ENCODE data around the gene PDHX.
"Not testable (repeated sequence)": the region's sequence is repeated elsewhere in the genome, so short reads cannot be mapped to it uniquely, and the experiment has no call there.

Gene PDHX

DNA sequence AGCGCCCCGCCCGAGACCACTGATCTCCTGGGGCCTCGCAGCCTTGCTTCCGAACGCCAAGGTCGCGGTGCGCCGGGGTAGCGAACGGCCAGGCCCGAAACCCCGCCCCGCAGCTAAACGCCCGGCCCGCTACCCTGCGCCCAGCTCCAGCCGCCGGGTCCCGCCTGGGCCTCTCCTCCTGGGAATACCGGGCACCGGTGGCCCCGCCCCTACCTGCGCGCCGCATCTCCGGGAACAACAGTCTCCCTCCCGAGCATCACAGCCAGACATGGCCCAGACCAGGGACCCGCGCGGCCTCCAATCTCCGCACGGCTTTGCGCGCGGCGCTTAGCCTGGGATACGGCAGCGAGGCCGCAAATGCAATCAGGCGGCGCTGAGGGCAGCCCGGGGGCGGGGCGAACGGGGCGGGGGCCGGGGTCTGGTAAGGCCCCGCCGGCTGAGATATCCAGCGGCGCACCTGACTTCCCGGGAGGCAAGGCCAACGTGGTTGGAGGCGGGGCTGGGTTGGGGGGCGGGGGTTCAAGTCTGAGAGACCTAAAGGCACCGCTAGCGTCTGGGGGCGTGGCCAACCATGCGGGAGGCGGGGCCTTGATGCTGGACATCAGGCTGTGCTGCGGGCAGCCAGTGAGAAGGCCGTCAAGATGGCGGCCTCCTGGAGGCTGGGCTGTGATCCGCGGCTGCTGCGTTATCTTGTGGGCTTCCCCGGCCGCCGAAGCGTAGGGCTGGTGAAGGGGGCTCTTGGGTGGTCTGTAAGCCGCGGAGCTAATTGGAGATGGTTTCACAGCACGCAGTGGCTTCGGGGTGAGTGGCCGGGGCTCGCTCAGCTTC is at the start of gene PDHX, which contains the start of gene APIP:
PDHX (plus strand) TSS at position 604 of the 828 bp plus-strand sequence; CDS start at position 642, 38 bp downstream.
APIP (minus strand) TSS at position 365 of the 828 bp plus-strand sequence; CDS start at position 270, 95 bp downstream.
- DNase-seq (ENCODE audit: low read depth): peak; percentile 95

DNA sequence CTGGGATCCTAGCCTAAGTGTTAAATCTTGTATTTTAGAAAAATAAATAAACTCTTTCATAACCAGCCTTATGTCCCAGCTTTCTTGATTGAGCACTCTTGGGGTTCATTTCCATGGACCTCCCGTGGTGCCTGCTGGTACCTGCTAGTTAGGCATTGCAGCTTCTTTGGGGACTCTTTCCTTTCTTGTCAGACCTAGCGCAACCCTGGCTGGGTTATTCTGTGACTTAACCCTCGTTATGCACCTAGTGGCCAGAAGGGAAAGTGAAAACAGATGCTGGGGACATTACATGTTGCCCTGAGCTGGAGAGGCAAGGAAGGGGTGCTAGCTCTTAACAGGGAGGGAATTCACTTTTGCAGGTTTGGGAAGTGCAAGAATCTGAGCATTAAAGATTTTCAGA is 47.0 kb upstream of the PDHX start:
- no peak for DNase-seq (ENCODE audit: low read depth)

DNA sequence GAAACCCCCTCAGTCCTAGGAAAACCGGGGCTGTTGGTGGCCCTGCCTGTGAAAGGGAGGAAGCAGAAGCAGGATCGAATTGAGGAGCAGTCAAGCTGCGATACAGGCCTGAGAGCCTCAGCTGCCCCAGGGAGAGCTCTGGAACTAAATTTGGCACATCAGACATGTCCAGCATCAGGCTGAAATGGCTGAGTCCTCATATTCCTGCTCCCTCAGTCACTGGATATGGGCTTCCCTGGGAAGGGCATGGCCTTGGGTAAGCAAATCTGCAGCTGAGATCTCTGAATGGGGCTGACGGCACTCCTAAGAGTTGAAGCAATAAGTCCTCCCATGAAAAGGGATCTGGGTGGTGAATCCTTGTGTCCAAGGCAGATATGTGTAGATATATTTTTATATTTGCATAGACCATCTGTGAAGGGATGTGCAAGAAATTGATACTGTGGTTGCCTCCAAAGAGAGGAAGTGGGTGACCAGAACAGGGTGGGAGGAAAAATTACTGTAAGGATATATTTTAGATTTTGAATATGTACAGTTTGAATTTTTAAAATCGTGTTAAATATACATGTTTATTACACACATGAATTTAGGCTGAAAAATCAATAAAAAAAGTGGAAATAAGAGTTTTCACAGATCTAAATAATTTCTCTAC is 45.7 kb upstream of the PDHX start:
- DNase-seq (ENCODE audit: low read depth): no peak

DNA sequence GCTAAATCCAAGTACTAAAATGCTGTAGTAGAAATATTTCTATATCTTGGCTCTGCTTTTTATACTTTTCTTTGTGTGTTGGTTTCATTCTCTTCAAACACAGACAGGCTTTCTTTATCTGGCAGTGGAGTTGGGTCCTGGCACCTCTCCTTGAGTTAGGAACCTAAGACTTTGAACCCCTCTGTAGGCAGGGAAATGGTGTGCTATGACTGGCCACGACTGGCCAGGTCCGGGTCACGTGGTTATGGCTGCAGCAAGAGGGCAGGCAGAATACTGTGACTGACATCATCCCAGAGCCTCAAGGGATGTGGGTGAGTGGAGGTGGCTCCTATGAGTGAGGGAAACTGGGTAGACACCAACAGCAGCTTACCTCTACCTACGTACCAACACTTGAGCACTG is 42.2 kb upstream of the PDHX start:
- DNase-seq (ENCODE audit: low read depth): no peak

DNA sequence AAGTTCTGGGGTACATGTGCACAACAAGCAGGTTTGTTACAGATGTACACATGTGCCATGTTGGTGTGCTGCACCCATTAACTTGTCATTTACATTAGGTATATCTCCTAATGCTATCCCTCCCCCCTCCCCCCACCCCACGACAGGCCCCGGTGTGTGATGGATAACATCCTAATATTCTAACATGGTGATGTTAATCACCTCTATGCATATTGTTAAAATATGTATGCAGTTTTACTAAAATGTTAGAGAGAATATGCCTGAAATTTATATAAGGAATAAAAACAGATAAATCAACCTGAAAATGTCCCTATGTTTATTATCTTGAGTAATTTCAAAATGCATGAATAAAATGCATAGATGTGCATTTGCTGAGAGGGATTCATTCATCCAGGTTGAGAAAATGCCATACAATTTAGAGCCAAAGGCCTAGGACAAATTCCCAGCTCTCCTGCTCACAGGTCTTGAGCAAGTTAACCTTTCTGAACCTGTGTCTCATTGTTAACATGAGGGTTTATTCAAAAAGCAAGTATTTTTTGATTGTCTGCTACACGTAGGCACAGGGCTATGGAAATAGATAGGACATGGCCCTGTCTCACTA is 38.9 kb upstream of the PDHX start:
- no peak for DNase-seq (ENCODE audit: low read depth)

DNA sequence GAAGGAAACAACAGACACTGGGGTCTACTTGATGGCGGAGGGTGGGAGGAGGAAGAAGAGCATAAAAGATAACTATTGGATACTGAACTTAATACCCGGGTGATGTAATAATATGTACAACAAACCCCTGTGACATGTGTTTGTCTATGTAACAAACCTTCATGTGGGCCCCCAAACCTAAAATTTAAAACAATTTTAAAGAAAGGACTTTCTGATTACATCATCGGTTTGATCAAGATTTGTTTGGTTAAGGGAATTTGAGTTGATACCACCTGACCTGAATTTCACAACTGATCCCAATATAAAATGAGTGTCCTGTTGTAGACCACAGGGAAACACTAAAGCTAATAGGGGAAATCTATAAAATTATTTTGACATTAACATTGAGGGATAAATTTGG is 34.5 kb upstream of the PDHX start:
- DNase-seq (ENCODE audit: low read depth): no peak

DNA sequence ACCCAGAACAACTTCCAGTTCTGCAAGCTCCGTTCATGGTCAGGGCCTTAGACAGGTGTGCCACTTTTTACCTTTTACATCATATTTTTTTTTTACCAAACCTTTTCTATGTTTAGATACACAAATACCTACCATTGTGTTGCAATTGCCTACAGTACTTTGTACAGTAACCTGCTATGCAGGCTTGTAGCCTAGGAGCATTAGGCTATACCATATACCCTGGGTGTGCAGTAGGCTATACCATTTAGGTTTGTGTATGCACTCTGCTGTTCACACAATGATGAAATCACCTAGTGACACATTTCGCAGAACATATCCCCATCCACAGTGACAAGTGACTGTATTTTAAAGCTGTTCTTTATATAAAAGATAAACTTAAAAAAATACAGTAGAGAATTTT is 29.8 kb upstream of the PDHX start:
- no peak for DNase-seq (ENCODE audit: low read depth)

DNA sequence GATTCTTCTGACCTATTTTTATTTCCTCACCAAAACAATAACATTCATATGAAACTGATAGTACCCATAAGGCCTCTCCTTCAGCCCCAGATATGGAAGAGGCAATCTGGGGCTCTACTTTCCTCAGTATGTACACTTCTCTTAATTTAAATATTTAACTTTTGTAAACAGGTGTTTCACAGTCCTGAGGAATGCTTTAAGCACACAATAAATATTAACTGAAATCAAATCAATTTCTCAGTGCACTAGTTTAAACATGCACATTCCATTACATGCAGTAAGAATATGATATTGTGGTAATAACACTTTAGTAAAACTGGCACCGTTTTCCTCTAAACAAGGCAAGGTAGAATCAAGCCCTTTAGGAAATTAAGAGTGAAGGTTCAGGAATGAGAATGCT is 29.2 kb upstream of the PDHX start:
- no peak for DNase-seq (ENCODE audit: low read depth)

DNA sequence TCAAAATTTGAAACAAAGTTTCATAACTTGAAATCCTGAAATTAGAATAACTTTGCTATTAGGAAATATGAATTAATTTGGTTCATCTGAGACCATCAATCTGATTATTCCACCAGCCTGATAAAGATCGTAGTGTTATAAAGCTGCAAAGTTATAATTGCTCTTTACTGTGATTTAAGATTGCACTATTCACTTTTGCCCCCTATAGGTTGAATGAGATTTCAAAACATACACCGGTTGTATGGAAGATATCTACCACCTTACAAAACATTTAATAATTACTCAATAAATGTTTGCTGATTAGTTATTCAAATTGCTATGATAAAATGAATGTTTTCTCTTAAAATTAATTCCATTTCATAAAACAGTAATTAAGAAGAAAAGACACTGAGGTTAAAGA is 26.3 kb upstream of the PDHX start:
- DNase-seq (ENCODE audit: low read depth): no peak

DNA sequence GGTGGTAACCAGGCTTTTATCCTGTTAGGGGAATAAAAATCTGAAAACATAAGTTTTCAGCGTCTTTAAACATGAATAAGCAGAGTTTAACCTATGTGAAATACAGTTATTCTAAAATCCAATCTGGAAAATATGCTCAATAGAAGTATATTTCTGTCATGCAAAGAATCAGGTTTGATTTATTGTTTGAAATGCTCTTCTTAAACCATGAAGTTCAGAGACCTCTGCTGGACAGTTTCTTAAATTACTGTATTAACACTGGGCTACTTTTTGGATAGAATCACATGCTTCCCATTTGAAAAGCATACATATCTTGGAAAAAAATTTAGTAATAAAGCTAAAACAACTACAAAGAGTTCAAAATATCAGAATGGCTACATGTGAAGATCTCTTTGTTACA is 25.6 kb upstream of the PDHX start:
- DNase-seq (ENCODE audit: low read depth): peak; percentile 28

DNA sequence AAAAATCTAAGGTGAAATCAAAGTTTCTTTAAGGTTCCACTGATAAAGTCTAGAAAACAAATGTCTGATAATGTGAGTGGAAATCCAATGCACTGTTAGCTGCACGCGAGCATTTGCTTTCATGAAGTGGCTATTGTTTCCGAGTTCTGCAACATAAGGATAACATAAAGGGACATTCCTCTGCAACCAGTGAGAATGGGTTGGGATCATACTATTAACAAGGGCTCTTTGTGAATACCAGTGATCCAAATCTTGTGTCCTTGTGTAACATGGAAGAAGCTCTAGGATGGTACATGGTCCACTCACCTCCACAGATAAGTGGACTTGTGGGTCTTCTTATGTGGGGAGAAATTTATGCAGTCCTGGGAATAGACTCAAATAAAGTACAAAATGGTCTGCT is 24.8 kb upstream of the PDHX start:
- no peak for DNase-seq (ENCODE audit: low read depth)

DNA sequence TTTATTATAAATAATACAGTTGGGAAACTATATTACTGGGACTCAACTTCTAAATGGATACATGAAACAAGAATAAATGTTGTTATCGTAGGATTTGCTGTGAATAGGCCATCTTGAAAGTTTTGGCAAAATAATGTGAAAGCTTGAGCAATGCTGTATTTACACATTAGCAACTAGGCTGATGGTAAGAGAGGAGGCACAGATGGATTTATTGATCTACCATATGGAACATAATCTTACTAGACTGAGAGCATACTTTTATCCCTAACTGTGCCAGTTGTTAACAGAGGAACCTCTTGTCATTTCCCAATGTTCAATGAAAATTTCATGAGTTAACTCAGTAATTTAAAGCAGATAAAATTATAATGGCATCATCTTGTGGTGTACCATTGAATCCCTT is 23.0 kb upstream of the PDHX start:
- no peak for DNase-seq (ENCODE audit: low read depth)

DNA sequence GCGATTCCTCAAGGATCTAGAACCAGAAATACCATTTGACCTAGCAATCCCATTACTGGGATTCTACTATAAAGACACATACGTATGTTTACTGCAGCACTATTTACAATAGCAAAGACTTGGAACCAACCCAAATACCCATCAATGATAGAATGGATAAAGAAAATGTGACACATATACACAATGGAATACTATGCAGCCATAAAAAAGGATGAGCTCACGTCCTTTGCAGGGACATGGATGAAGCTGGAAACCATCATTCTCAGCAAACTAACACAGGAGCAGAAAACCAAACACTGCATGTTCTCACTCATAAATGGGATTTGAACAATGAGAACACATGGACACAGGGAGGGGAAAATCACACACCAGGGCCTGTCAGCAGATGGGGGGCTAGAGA is 20.2 kb upstream of the PDHX start:
- not testable (repeated sequence) for DNase-seq (ENCODE audit: low read depth)

DNA sequence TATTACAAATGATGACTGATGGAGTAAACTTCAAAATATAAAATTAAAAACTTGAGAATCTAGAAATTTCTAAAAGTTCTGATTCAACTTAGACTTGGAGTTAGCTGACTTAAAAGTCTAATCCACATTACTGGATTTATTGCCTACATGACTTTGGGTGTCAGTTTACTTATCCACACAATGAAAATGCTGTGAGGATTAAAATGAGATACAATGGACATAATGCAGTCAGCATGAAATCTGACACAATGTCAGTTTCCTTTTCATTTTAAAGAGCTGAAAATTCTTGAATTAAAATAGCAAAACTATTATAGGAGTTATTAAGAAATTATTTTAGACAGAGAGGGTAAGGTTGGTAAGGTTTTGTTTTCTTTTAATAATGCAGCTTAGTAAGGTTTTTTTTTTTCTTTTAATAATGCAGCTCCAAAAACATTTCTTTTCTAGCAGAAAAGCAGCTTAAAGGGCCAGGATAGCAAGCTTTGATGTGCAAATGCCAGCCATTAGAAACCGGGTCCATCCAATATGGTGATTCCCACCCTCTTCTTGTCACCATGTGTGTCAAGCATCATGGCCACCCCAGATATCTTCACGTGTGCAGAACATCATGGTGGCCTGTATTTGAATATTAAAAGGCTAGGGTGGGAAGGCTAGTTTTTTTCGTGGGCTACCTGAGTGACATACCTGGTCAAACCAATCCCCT is 19.1 kb upstream of the PDHX start:
- no peak for DNase-seq (ENCODE audit: low read depth)

DNA sequence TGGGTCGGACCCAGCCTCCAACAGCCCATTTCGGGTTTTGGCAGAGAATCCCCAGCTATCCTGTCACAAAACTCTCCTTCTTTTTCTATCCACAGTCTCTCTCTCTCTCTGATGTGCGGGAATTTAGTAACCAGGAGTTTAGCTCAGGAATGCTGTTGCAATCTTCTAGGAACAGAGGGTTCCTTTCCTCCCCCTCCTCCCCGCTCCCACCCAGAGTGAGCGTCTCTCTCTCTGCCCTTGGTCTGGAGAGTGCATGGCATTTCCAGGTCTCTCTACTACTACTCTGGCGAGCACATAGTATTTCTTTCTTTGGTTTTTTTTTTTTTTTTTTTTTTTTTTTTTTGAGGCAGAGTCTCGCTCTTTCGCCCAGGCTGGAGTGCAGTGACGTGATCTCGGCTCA is 17.9 kb upstream of the PDHX start:
- DNase-seq (ENCODE audit: low read depth): no peak

DNA sequence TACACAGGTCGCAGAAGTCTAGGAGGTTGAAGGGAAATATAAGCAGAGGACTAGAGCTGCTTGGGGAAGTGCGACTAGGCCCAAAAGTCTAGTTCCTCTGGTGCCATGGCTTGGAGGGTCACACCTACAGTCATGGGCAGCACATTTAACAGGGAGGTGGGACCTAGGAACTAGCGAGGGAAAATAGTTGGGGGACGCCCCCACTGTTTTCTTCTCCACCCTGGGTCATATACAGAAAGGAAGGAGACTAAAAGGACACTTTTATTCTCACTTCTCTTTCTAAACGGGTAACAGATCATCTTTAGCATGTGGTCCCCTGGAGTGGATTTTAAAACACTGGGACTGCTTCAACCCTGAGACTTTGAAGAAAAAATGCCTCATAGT is 16.8 kb upstream of the PDHX start:
- no peak for DNase-seq (ENCODE audit: low read depth)

DNA sequence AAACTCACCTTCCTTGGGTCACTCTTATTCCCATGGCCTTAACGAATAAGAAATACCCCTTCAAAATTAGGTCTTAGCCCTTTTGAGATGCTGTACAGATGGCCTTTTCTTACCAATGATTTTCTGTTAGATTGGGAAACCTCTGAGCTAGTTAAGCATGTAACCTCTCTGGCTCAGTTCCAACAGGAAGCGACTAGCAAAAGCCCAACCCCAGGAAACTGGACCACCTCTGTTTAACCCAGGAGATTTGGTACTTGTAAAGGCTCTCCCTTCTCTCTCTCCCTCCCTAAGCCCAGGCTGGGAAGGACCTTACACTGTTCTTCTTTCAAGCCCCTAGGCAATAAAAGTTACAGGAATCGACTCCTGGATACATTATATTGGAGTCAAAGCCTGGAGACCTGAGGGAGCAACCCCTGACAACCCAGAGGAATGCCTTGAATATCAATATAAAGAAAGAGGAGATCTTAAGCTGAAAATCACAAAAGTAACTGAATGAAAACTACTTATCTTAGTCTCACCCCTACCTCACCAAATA is 11.9 kb upstream of the PDHX start:
- no peak for DNase-seq (ENCODE audit: low read depth)

DNA sequence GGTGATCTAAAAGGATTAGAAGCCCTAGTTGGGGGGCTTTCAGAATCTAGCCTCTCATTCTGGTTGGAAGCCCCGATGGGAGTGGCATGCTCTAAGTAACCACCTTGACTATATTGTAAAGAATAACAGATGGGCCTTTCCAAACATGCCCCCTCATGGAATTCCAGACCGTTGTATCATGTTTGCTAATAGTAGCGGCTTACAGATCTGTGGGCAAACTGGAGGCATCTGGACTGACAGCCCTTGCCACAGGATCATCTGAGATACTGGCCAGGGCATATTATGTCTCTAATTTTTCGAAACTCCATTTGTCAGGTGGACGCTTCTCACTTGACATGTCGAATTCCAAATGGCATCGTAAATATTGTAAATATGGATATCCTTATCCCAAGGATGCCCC is 10.8 kb upstream of the PDHX start:
- no peak for DNase-seq (ENCODE audit: low read depth)

DNA sequence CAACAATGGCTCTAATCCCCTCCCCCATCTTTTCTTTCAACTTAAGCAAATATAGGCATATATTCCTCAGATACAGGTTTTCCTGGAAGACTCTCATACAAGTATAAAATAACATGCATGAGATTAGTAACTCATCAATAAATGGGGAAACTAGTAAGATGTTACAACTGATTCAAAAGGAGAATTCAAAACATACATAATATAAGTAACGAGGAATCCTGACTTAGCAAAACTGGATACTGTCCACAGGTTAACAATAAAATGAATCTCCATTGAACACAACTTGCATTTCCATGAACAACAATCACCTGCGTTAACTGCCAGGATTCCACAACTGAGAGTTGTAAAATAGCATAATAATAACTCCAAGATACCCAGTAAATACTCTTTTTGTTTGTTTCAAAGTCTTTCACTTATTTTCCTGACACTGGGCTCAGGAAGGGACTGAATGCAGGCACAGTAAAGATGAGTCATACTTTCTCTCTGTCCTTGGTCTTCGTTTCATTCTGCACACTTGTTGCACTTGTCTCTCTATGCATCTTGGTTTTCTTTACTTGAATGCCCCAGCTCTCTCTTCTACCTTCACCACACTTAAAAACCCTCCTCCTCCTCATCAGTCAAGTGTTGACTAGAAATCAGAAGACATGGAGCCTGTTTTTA is 8.4 kb upstream of the PDHX start:
- no peak for DNase-seq (ENCODE audit: low read depth)

DNA sequence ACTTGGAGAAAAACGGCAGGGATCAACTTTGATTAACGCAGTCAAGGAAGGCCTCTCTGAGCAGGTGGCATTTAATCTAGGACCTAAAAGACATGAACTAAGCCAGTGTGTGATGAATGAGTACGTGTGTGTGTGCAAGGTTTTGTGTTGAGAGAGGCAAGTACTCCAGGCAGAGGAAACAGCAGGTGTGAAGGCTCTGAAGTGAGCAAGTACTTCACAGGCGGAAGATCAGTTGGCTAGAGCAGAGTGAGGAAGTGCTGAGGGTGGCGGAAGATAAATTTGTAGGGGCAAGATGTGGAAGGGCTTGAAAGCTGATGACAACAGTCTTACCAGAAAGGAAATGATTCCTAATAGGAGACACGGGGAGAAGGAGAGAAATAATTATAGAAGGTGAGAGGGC is 7.0 kb upstream of the PDHX start:
- DNase-seq (ENCODE audit: low read depth): no peak

DNA sequence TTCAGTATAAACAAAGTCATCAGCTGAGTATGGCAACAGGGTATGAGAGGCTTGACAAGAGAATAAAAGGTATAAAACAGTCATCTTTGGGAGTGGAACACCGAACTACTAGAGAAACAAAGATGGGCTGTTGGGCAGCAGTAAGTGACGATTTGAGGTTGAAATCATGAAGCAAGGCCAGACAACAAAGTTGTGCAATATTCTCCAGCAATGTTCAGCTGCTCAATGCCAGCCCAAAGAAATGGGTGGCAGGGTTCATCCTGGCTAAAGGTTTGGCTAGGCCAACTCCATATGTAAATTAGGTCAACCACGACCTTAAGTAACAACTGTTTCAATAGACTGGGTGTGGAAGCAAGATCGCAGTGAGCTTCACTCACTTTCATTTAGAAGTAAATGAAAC is 6.5 kb upstream of the PDHX start:
- no peak for DNase-seq (ENCODE audit: low read depth)

DNA sequence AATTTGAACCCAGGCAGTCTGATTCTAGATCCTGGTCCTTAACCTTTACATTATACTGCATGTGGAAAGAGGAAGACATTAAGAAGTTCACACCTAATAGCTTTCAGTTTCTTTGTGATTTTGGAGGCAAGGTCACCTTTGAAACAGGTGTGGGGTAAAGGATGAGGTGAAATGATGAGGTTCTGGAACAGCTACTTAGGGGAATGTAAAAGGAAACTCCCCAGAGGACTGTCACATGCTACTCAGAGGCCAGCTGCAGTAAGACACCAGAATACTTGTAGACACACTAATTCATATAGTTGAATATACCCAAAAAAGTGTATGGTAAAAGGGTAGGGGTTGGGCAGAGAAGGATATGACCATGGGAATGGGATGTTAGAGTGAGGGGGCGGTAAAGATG is 5.6 kb upstream of the PDHX start:
- no peak for DNase-seq (ENCODE audit: low read depth)

Data from stromal cell of bone marrow (primary cell).